Measurements from ENCODE around the gene POLR2F. TPM values are rescaled to one million over a fixed set of nuclear protein-coding genes. Genes with fewer than 3 reads are reported as not detected.

The POLR2F gene
- total RNA-seq, 1 experiment from 2014 or later = 162 TPM

GRCh38 chr22:37985050-37985585 lies 31.6 kb downstream of the POLR2F start:
- intact Hi-C loops (cut with micrococcal nuclease; ENCODE audit: unreplicated experiment) = no loop called here
- Histone ChIP-seq H3K36me3 (ENCODE audit: insufficient read depth, low read length, poor library complexity, severe bottlenecking) (no peaks in the 10 kb centered on the region), H3K27me3 (replicated peaks; ENCODE audit: insufficient read depth, low read depth, low read length, poor library complexity) (no peaks in the 10 kb centered on the region), H3K4me1 (ENCODE audit: insufficient read depth, low read length, poor library complexity, severe bottlenecking) (no peaks in the 10 kb centered on the region), H3K9me3 (ENCODE audit: low read depth, low read length, poor library complexity, severe bottlenecking) (no peaks in the 10 kb centered on the region), H3K27ac (ENCODE audit: low read depth, low read length, poor library complexity, severe bottlenecking) (no peak overlapping the region), H3K4me3 (ENCODE audit: low read depth, low read length, poor library complexity, severe bottlenecking) (no peak overlapping the region)
- CTCF ChIA-PET = no interaction called here
- no peak for DNase-seq (ENCODE audit: low spot score)
- TF ChIP-seq EZH2 (IDR thresholded peaks at IDR 0.05; ENCODE audit: borderline replicate concordance, low read depth, low read length, poor library complexity, severe bottlenecking) = no peak
- BruUV-seq (replicated peaks) = no TSS peak
- POLR2A ChIA-PET (ENCODE audit: low non-redundant PET) = no interaction called here

DNA sequence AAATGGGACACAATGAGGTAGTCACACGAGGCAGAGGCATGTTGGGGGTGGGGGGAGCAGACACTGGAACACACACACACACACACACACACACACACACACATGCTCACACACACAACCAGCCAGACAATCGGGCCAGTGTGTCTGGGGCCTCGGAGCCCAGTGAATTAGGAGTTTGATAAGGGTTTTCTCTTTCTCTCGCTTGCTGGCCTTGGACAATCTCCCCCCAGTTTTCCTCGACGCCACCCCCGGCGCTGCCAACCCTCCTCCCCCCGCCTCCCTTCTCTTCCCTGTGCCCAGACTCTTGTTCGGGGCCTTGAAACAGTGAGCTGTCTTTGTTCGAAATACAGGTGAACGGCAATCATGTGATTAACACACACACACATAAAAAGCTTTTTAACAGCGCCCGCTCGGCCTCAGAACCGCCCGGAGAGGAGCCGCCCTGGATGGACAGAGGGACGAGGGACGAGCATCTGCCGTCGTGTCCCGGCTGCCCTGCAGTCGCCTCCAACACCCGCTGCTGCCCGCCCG lies 32.3 kb downstream of the POLR2F start:
- no peak for TF ChIP-seq EZH2 (IDR thresholded peaks at IDR 0.05; ENCODE audit: borderline replicate concordance, low read depth, low read length, poor library complexity, severe bottlenecking)
- TF ChIP-seq, protein P1, sequence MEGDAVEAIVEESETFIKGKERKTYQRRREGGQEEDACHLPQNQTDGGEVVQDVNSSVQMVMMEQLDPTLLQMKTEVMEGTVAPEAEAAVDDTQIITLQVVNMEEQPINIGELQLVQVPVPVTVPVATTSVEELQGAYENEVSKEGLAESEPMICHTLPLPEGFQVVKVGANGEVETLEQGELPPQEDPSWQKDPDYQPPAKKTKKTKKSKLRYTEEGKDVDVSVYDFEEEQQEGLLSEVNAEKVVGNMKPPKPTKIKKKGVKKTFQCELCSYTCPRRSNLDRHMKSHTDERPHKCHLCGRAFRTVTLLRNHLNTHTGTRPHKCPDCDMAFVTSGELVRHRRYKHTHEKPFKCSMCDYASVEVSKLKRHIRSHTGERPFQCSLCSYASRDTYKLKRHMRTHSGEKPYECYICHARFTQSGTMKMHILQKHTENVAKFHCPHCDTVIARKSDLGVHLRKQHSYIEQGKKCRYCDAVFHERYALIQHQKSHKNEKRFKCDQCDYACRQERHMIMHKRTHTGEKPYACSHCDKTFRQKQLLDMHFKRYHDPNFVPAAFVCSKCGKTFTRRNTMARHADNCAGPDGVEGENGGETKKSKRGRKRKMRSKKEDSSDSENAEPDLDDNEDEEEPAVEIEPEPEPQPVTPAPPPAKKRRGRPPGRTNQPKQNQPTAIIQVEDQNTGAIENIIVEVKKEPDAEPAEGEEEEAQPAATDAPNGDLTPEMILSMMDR (conservative IDR thresholded peaks at IDR 0.05; ENCODE audit: low read depth, low read length) = no peak
- Histone ChIP-seq H3K27ac (ENCODE audit: low read depth, low read length, poor library complexity, severe bottlenecking) (no peak overlapping the region), H3K36me3 (ENCODE audit: insufficient read depth, low read length, poor library complexity, severe bottlenecking) (no peaks in the 10 kb centered on the region), H3K4me3 (ENCODE audit: low read depth, low read length, poor library complexity, severe bottlenecking) (no peak overlapping the region), H3K9me3 (ENCODE audit: low read depth, low read length, poor library complexity, severe bottlenecking) (no peaks in the 10 kb centered on the region), H3K4me1 (ENCODE audit: insufficient read depth, low read length, poor library complexity, severe bottlenecking) (no peaks in the 10 kb centered on the region), H3K27me3 (replicated peaks; ENCODE audit: insufficient read depth, low read depth, low read length, poor library complexity) (no peaks in the 10 kb centered on the region)
- no TSS peak for BruUV-seq (replicated peaks)
- no peak for DNase-seq (ENCODE audit: low spot score)
- ChIA-PET POLR2A (ENCODE audit: low non-redundant PET) (no interaction called here), CTCF (no interaction called here)
- intact Hi-C loops (cut with micrococcal nuclease; ENCODE audit: unreplicated experiment) = no loop called here

DNA sequence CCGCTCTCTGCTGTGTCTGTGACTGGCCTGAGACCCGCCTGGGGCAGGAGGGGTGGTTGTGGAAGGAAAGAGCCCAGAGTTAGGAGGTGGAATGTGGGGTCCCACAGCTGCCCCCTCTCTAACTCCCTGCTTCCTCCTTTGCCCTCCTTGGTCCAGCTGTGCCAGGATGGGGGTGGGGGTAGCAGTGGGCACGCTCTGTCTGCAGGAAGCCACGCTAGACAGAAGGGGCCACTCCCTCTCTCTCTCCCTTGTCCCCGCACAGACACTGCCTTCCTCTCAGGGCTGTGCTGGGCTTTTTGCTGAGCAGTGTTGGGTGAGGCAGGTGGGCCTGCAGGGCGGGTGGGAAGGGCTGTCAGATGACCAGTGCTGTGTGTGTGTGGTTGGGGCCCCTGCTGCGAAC lies 32.9 kb downstream of the POLR2F start:
- Histone ChIP-seq H3K9me3 (ENCODE audit: low read depth, low read length, poor library complexity, severe bottlenecking) (no peaks in the 10 kb centered on the region), H3K27me3 (replicated peaks; ENCODE audit: insufficient read depth, low read depth, low read length, poor library complexity) (no peaks in the 10 kb centered on the region), H3K4me3 (ENCODE audit: low read depth, low read length, poor library complexity, severe bottlenecking) (no peak overlapping the region), H3K4me1 (ENCODE audit: insufficient read depth, low read length, poor library complexity, severe bottlenecking) (no peaks in the 10 kb centered on the region), H3K36me3 (ENCODE audit: insufficient read depth, low read length, poor library complexity, severe bottlenecking) (no peaks in the 10 kb centered on the region), H3K27ac (ENCODE audit: low read depth, low read length, poor library complexity, severe bottlenecking) (no peak overlapping the region)
- ChIA-PET CTCF (no interaction called here), POLR2A (ENCODE audit: low non-redundant PET) (no interaction called here)
- BruUV-seq (replicated peaks) = no TSS peak
- intact Hi-C loops (cut with micrococcal nuclease; ENCODE audit: unreplicated experiment) = no loop called here
- no peak for DNase-seq (ENCODE audit: low spot score)
- TF ChIP-seq, protein P1 (conservative IDR thresholded peaks at IDR 0.05; ENCODE audit: low read depth, low read length) = no peak
- no peak for TF ChIP-seq EZH2 (IDR thresholded peaks at IDR 0.05; ENCODE audit: borderline replicate concordance, low read depth, low read length, poor library complexity, severe bottlenecking)
